Measurements from ENCODE around the gene ZBTB40. TPM values are rescaled to one million over a fixed set of nuclear protein-coding genes. Genes with fewer than 3 reads are reported as not detected.

Gene ZBTB40
- total and polyA plus RNA-seq, 4 donors: 2.1 to 11.2 (median 4.6) TPM

DNA sequence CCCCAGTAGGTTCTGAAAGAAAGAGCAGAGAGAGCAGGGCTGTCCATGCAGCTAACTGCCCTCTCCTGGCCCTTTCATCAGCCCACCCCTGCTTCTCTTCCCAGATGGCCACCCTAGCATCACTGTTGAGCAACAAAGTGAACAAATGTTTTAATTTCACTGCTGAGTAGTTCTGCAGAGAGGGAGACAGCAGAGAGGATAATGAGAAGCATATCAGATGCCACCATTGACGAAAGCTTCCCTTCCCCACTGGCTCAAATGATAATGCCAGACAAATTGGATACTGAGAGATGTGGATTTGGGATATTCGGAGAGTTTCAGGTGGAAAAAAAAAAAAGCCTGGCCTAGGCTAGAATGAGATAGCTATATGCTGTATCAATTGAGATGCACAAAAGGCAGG lies 46.8 kb downstream of the ZBTB40 start:
- Histone ChIP-seq H3K4me3 (ENCODE audit: low read depth in 1 of 3, low read length in 3 of 3) (no peak overlapping the region), H3K27ac (ENCODE audit: low read depth in 1 of 2, low read length in 2 of 2) (no peak overlapping the region), H3K36me3 (ENCODE audit: control insufficient read depth in 4 of 4, insufficient read depth in 3 of 4, low read depth in 1 of 4, low read length in 3 of 4) (peaks cover 0 to 7% (median 2%) of the 10 kb centered on the region in 4 donors), H3K4me1 (ENCODE audit: control insufficient read depth in 4 of 4, insufficient read depth in 4 of 4, low read length in 3 of 4) (peaks cover 0 to 18% (median 14%) of the 10 kb centered on the region in 4 donors), H3K9ac (ENCODE audit: low read depth in 1 of 2, low read length in 2 of 2) (no peak overlapping the region), H3K9me3 (ENCODE audit: control insufficient read depth in 4 of 4, low read length in 3 of 4) (no peaks in the 10 kb centered on the region), H3K27me3 (ENCODE audit: control insufficient read depth in 4 of 4, insufficient read depth in 4 of 4, low read length in 3 of 4) (no peaks in the 10 kb centered on the region)
- TF ChIP-seq RXRA (IDR thresholded peaks at IDR 0.05) (no peak), SP1 (IDR thresholded peaks at IDR 0.05) (no peak), EGR1 (IDR thresholded peaks at IDR 0.05; ENCODE audit: low read depth in 2 of 2) (no peak), FOXA1 (IDR thresholded peaks at IDR 0.05) (no peak), HNF4A (conservative IDR thresholded peaks at IDR 0.05) (no peak), NR2F2 (IDR thresholded peaks at IDR 0.05) (no peak), FOXA2 (IDR thresholded peaks at IDR 0.05) (no peak), GABPA (IDR thresholded peaks at IDR 0.05 in 1 of 2, conservative IDR thresholded peaks at IDR 0.05 in 1 of 2) (no peak), JUND (IDR thresholded peaks at IDR 0.05) (no peak), TAF1 (conservative IDR thresholded peaks at IDR 0.05) (no peak), YY1 (IDR thresholded peaks at IDR 0.05) (no peak), HNF4G (IDR thresholded peaks at IDR 0.05) (no peak), RAD21 (IDR thresholded peaks at IDR 0.05) (no peak)
- TF ChIP-seq, protein P1, sequence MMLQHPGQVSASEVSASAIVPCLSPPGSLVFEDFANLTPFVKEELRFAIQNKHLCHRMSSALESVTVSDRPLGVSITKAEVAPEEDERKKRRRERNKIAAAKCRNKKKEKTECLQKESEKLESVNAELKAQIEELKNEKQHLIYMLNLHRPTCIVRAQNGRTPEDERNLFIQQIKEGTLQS (IDR thresholded peaks at IDR 0.05): no peak
- TF ChIP-seq, protein P2, sequence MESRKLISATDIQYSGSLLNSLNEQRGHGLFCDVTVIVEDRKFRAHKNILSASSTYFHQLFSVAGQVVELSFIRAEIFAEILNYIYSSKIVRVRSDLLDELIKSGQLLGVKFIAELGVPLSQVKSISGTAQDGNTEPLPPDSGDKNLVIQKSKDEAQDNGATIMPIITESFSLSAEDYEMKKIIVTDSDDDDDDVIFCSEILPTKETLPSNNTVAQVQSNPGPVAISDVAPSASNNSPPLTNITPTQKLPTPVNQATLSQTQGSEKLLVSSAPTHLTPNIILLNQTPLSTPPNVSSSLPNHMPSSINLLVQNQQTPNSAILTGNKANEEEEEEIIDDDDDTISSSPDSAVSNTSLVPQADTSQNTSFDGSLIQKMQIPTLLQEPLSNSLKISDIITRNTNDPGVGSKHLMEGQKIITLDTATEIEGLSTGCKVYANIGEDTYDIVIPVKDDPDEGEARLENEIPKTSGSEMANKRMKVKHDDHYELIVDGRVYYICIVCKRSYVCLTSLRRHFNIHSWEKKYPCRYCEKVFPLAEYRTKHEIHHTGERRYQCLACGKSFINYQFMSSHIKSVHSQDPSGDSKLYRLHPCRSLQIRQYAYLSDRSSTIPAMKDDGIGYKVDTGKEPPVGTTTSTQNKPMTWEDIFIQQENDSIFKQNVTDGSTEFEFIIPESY (IDR thresholded peaks at IDR 0.05): no peak
- TF ChIP-seq, protein P3, sequence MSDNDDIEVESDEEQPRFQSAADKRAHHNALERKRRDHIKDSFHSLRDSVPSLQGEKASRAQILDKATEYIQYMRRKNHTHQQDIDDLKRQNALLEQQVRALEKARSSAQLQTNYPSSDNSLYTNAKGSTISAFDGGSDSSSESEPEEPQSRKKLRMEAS (IDR thresholded peaks at IDR 0.05): no peak
- TF ChIP-seq, protein P4, sequence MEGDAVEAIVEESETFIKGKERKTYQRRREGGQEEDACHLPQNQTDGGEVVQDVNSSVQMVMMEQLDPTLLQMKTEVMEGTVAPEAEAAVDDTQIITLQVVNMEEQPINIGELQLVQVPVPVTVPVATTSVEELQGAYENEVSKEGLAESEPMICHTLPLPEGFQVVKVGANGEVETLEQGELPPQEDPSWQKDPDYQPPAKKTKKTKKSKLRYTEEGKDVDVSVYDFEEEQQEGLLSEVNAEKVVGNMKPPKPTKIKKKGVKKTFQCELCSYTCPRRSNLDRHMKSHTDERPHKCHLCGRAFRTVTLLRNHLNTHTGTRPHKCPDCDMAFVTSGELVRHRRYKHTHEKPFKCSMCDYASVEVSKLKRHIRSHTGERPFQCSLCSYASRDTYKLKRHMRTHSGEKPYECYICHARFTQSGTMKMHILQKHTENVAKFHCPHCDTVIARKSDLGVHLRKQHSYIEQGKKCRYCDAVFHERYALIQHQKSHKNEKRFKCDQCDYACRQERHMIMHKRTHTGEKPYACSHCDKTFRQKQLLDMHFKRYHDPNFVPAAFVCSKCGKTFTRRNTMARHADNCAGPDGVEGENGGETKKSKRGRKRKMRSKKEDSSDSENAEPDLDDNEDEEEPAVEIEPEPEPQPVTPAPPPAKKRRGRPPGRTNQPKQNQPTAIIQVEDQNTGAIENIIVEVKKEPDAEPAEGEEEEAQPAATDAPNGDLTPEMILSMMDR (IDR thresholded peaks at IDR 0.05; ENCODE audit: low read depth, low read length, missing input control): no peak
- TF ChIP-seq, protein P5, sequence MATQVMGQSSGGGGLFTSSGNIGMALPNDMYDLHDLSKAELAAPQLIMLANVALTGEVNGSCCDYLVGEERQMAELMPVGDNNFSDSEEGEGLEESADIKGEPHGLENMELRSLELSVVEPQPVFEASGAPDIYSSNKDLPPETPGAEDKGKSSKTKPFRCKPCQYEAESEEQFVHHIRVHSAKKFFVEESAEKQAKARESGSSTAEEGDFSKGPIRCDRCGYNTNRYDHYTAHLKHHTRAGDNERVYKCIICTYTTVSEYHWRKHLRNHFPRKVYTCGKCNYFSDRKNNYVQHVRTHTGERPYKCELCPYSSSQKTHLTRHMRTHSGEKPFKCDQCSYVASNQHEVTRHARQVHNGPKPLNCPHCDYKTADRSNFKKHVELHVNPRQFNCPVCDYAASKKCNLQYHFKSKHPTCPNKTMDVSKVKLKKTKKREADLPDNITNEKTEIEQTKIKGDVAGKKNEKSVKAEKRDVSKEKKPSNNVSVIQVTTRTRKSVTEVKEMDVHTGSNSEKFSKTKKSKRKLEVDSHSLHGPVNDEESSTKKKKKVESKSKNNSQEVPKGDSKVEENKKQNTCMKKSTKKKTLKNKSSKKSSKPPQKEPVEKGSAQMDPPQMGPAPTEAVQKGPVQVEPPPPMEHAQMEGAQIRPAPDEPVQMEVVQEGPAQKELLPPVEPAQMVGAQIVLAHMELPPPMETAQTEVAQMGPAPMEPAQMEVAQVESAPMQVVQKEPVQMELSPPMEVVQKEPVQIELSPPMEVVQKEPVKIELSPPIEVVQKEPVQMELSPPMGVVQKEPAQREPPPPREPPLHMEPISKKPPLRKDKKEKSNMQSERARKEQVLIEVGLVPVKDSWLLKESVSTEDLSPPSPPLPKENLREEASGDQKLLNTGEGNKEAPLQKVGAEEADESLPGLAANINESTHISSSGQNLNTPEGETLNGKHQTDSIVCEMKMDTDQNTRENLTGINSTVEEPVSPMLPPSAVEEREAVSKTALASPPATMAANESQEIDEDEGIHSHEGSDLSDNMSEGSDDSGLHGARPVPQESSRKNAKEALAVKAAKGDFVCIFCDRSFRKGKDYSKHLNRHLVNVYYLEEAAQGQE (IDR thresholded peaks at IDR 0.05): no peak
- DNase-seq (ENCODE audit: low spot score): no peak
- 92% methylated on average over 2 of the region's 2 CpGs for WGBS
